GM19324 (cell line): ENCODE results near the gene XPC.

ENCODE experiments used
- ATAC-seq: cut with Tn5 transposase; IDR thresholded peaks from one replicate; pipeline ENCODE4 v1.9.1; 2021; ENCODE audit warnings: mild to moderate bottlenecking, moderate library complexity; ENCODE audit not compliant: unreplicated experiment, low FRiP score

XPC gene

GRCh38 chr3:14208977-14209394, 30.6 kb upstream of the XPC start:
- no peak for ATAC-seq

- no peak for ATAC-seq
Observed at GRCh38 chr3:14208168-14208567, 29.8 kb upstream of the XPC start.

- no peak for ATAC-seq
Observed at GRCh38 chr3:14206548-14207177, 28.3 kb upstream of the XPC start.

GRCh38 chr3:14204515-14205284, 26.3 kb upstream of the XPC start:
- no peak for ATAC-seq

GRCh38 chr3:14203521-14204079, 25.2 kb upstream of the XPC start:
- no peak for ATAC-seq

GRCh38 chr3:14202874-14203520, 24.6 kb upstream of the XPC start:
- ATAC-seq, result no peak

- ATAC-seq, result no peak
Observed at GRCh38 chr3:14201940-14202684, 23.7 kb upstream of the XPC start.

- no peak for ATAC-seq
Observed at GRCh38 chr3:14200841-14201240, 22.4 kb upstream of the XPC start.

- no peak for ATAC-seq
Observed at GRCh38 chr3:14200276-14200675, 21.9 kb upstream of the XPC start.

GRCh38 chr3:14199641-14200040, 21.2 kb upstream of the XPC start:
- no peak for ATAC-seq

- ATAC-seq, result no peak
Observed at GRCh38 chr3:14194865-14195264, 16.5 kb upstream of the XPC start.

- ATAC-seq, result no peak
Observed at GRCh38 chr3:14188041-14188754, 9.8 kb upstream of the XPC start.

GRCh38 chr3:14186854-14187458, 8.6 kb upstream of the XPC start:
- no peak for ATAC-seq

GRCh38 chr3:14183015-14183577, 4.7 kb upstream of the XPC start:
- no peak for ATAC-seq

- ATAC-seq, result no peak
Observed at GRCh38 chr3:14181253-14181652, 2.9 kb upstream of the XPC start.

- no peak for ATAC-seq
Observed at GRCh38 chr3:14179795-14180194, 1.4 kb upstream of the XPC start.

GRCh38 chr3:14179114-14179465, 689 bp upstream of the XPC start:
- ATAC-seq, result no peak

- ATAC-seq, result peak; percentile 13
Observed at GRCh38 chr3:14177580-14178246, 688 bp downstream of the XPC start.
